ACC112 (cell line): Measurements from ENCODE around the gene ATP1A4.

Experiments used
- H2AFZ ChIP-seq: fragments of 200-600 bp; sonication (generic); one replicate; pipeline ENCODE4 v1.6.0; 2017; ENCODE audit warnings: antibody characterized with exemption, low read length; ENCODE audit not compliant: unreplicated experiment
- H3K27ac ChIP-seq: fragments of 200-600 bp; sonication (generic); 2 replicates; pipeline ENCODE4 v1.5.1; 2014; ENCODE audit warnings: low read depth, mild to moderate bottlenecking, antibody characterized with exemption, low read length, moderate library complexity
- H3K27me3 ChIP-seq: fragments of 200-600 bp; sonication (generic); 2 replicates; pipeline ENCODE4 v1.6.1; 2014; ENCODE audit warnings: mild to moderate bottlenecking, antibody characterized with exemption, low read length, moderate library complexity, mixed read lengths; ENCODE audit not compliant: insufficient read depth
- H3K36me3 ChIP-seq: fragments of 200-600 bp; sonication (generic); 2 replicates; pipeline ENCODE4 v1.6.1; 2016; ENCODE audit warnings: mild to moderate bottlenecking, antibody characterized with exemption, low read length, moderate library complexity, mixed read lengths; ENCODE audit not compliant: insufficient read depth
- H3K4me1 ChIP-seq: fragments of 200-600 bp; sonication (generic); one replicate; pipeline ENCODE4 v1.6.1; 2016; ENCODE audit warnings: low read length, mixed read lengths; ENCODE audit not compliant: insufficient read depth, unreplicated experiment, control insufficient read depth
- H3K4me3 ChIP-seq: fragments of 200-600 bp; sonication (generic); 2 replicates; pipeline ENCODE4 v1.5.1; 2014; ENCODE audit warnings: mild to moderate bottlenecking, low read depth, low read length
- H3K79me2 ChIP-seq: fragments of 200-600 bp; sonication (generic); one replicate; pipeline ENCODE4 v1.6.0; 2016; ENCODE audit warnings: low read length; ENCODE audit not compliant: control insufficient read depth, unreplicated experiment, insufficient read depth

The ATP1A4 gene

GRCh38 chr1:160162931-160163330 is 11.5 kb downstream of the ATP1A4 start:
- 0 out of 2 replicates have a peak, but pooled peaks cover 6% of the 10 kb centered on the region for H3K27me3 ChIP-seq
- no peak overlapping the region for H3K27ac ChIP-seq
- H3K79me2 ChIP-seq, result no peaks in the 10 kb centered on the region
- no peaks in the 10 kb centered on the region for H3K36me3 ChIP-seq
- H3K4me1 ChIP-seq, result no peaks in the 10 kb centered on the region
- H3K4me3 ChIP-seq, result no peak overlapping the region
- H2AFZ ChIP-seq, result no peak overlapping the region

GRCh38 chr1:160163615-160164014 is 12.2 kb downstream of the ATP1A4 start:
- H3K36me3 ChIP-seq, result no peaks in the 10 kb centered on the region
- no peak overlapping the region for H2AFZ ChIP-seq

GRCh38 chr1:160164121-160164520 is 12.7 kb downstream of the ATP1A4 start:
- Histone ChIP-seq H3K4me3 (no peak overlapping the region), H3K79me2 (no peaks in the 10 kb centered on the region), H2AFZ (no peak overlapping the region), H3K27ac (no peak overlapping the region), H3K36me3 (no peaks in the 10 kb centered on the region), H3K4me1 (no peaks in the 10 kb centered on the region), H3K27me3 (0 out of 2 replicates have a peak, but pooled peaks cover 6% of the 10 kb centered on the region)

More at GRCh38 chr1:160163615-160164014, 12.2 kb downstream of the ATP1A4 start:
- Histone ChIP-seq H3K4me3 (no peak overlapping the region), H3K79me2 (no peaks in the 10 kb centered on the region), H3K27me3 (0 out of 2 replicates have a peak, but pooled peaks cover 6% of the 10 kb centered on the region), H3K4me1 (no peaks in the 10 kb centered on the region), H3K27ac (no peak overlapping the region)

GRCh38 chr1:160166166-160166868 is 14.9 kb downstream of the ATP1A4 start:
- Histone ChIP-seq H3K27me3 (0 out of 2 replicates have a peak, but pooled peaks cover 6% of the 10 kb centered on the region), H3K4me1 (peaks cover 5% of the 10 kb centered on the region), H2AFZ (no peak overlapping the region), H3K36me3 (no peaks in the 10 kb centered on the region), H3K4me3 (no peak overlapping the region), H3K27ac (no peak overlapping the region), H3K79me2 (no peaks in the 10 kb centered on the region)

- Histone ChIP-seq H3K27me3 (0 out of 2 replicates have a peak, but pooled peaks cover 6% of the 10 kb centered on the region), H3K27ac (no peak overlapping the region), H3K79me2 (no peaks in the 10 kb centered on the region), H3K4me3 (no peak overlapping the region), H3K36me3 (no peaks in the 10 kb centered on the region), H3K4me1 (peaks cover 6% of the 10 kb centered on the region), H2AFZ (no peak overlapping the region)
These were observed 15.7 kb downstream of the ATP1A4 start for GRCh38 chr1:160167056-160167455.

- H3K4me3 ChIP-seq, result no peak overlapping the region
- no peak overlapping the region for H3K27ac ChIP-seq
- no peaks in the 10 kb centered on the region for H3K79me2 ChIP-seq
- H3K36me3 ChIP-seq, result no peaks in the 10 kb centered on the region
- H2AFZ ChIP-seq, result no peak overlapping the region
- peaks cover 6% of the 10 kb centered on the region for H3K4me1 ChIP-seq
- H3K27me3 ChIP-seq, result 0 out of 2 replicates have a peak, but pooled peaks cover 9% of the 10 kb centered on the region
These were observed 16.2 kb downstream of the ATP1A4 start for GRCh38 chr1:160167580-160167979.

GRCh38 chr1:160168016-160168415 is 16.6 kb downstream of the ATP1A4 start:
- H3K79me2 ChIP-seq, result no peaks in the 10 kb centered on the region
- no peak overlapping the region for H2AFZ ChIP-seq
- no peak overlapping the region for H3K27ac ChIP-seq
- H3K4me1 ChIP-seq, result peaks cover 6% of the 10 kb centered on the region
- H3K4me3 ChIP-seq, result no peak overlapping the region
- H3K36me3 ChIP-seq, result no peaks in the 10 kb centered on the region
- 0 out of 2 replicates have a peak, but pooled peaks cover 11% of the 10 kb centered on the region for H3K27me3 ChIP-seq

GRCh38 chr1:160168609-160169369 is 17.4 kb downstream of the ATP1A4 start:
- peaks cover 6% of the 10 kb centered on the region for H3K4me1 ChIP-seq
- no peak overlapping the region for H3K4me3 ChIP-seq
- H3K27me3 ChIP-seq, result peaks cover 17% of the 10 kb centered on the region
- no peak overlapping the region for H2AFZ ChIP-seq
- no peak overlapping the region for H3K27ac ChIP-seq
- no peaks in the 10 kb centered on the region for H3K36me3 ChIP-seq
- H3K79me2 ChIP-seq, result no peaks in the 10 kb centered on the region

GRCh38 chr1:160169553-160170399 is 18.4 kb downstream of the ATP1A4 start:
- Histone ChIP-seq H2AFZ (no peak overlapping the region), H3K27me3 (peaks cover 27% of the 10 kb centered on the region), H3K27ac (no peak overlapping the region), H3K36me3 (no peaks in the 10 kb centered on the region), H3K79me2 (no peaks in the 10 kb centered on the region), H3K4me3 (no peak overlapping the region), H3K4me1 (peaks cover 6% of the 10 kb centered on the region)

- H3K36me3 ChIP-seq, result no peaks in the 10 kb centered on the region
- peaks cover 26% of the 10 kb centered on the region for H3K27me3 ChIP-seq
- no peak overlapping the region for H2AFZ ChIP-seq
- H3K4me1 ChIP-seq, result peaks cover 6% of the 10 kb centered on the region
- no peak overlapping the region for H3K27ac ChIP-seq
- H3K4me3 ChIP-seq, result no peak overlapping the region
- H3K79me2 ChIP-seq, result no peaks in the 10 kb centered on the region
These were observed 20.0 kb downstream of the ATP1A4 start for GRCh38 chr1:160171354-160171753.
